A673 (cell line): ENCODE data around the gene TFAP2A. TPM values are rescaled to one million over a fixed set of nuclear protein-coding genes. Genes with fewer than 3 reads are reported as not detected.

Source experiments
- BruUV-seq: library from RNA; stranded (reverse); fragments of 400-500 nt; replicated peaks from 2 replicates; lab custom pipeline; 2021; lab: Mats Ljungman, UMichigan
- CTCF ChIA-PET: fragments of 300-600 bp; sonication (Branson Sonifier 250); formaldehyde crosslinking; loops from one replicate; lab custom pipeline; 2022; ENCODE audit warnings: antibody characterized with exemption; lab: Charles Lee
- POLR2A ChIA-PET: fragments of 300-600 bp; sonication (Branson Sonifier 250); formaldehyde crosslinking; loops from one replicate; lab custom pipeline; 2022; ENCODE audit warnings: antibody characterized with exemption; ENCODE audit not compliant: low non-redundant PET; lab: Charles Lee
- DNase-seq: peaks from one replicate; pipeline ENCODE4 v3.0.0-alpha.2; 2015; ENCODE audit warnings: low spot score
- H3K27ac ChIP-seq: fragments of 200-600 bp; sonication (generic); 2 replicates; pipeline ENCODE4 v1.5.1; 2016; ENCODE audit warnings: mixed run types, low read depth, mild to moderate bottlenecking, mixed read lengths, antibody characterized with exemption, low read length; ENCODE audit not compliant: poor library complexity, severe bottlenecking
- H3K27me3 ChIP-seq: fragments of 200-600 bp; sonication (generic); replicated peaks from 2 replicates; pipeline ENCODE4 v1.6.1; 2017; ENCODE audit warnings: mixed run types, low read depth, mild to moderate bottlenecking, mixed read lengths, antibody characterized with exemption, low read length; ENCODE audit not compliant: insufficient read depth, poor library complexity
- H3K36me3 ChIP-seq: fragments of 200-600 bp; sonication (generic); 2 replicates; pipeline ENCODE4 v1.6.1; 2016; ENCODE audit warnings: mixed run types, mild to moderate bottlenecking, mixed read lengths, antibody characterized with exemption, low read length; ENCODE audit not compliant: insufficient read depth, poor library complexity, severe bottlenecking
- H3K4me1 ChIP-seq: fragments of 200-600 bp; sonication (generic); 2 replicates; pipeline ENCODE4 v1.6.1; 2017; ENCODE audit warnings: mixed run types, mild to moderate bottlenecking, mixed read lengths, antibody characterized with exemption, low read length; ENCODE audit not compliant: insufficient read depth, poor library complexity, severe bottlenecking
- H3K4me3 ChIP-seq: fragments of 200-600 bp; sonication (generic); 2 replicates; pipeline ENCODE4 v1.5.1; 2016; ENCODE audit warnings: low read depth, mixed run types, mild to moderate bottlenecking, mixed read lengths, low read length; ENCODE audit not compliant: poor library complexity, severe bottlenecking
- H3K9me3 ChIP-seq: fragments of 200-600 bp; sonication (generic); 2 replicates; pipeline ENCODE4 v1.6.1; 2016; ENCODE audit warnings: mixed run types, low read depth, mild to moderate bottlenecking, mixed read lengths, antibody characterized with exemption, low read length; ENCODE audit not compliant: poor library complexity, severe bottlenecking
- CTCF ChIP-seq: fragments of 300-800, 200-600 bp; sonication (generic); conservative IDR thresholded peaks from 2 replicates; pipeline ENCODE4 v1.5.1; 2017; ENCODE audit warnings: low read depth, mild to moderate bottlenecking, antibody characterized with exemption, low read length, moderate library complexity, mixed read lengths
- EZH2 ChIP-seq: fragments of 200-600 bp; sonication (generic); IDR thresholded peaks from 2 replicates; pipeline ENCODE4 v1.6.1; 2017; ENCODE audit warnings: borderline replicate concordance, low read depth, mild to moderate bottlenecking, mixed read lengths, antibody characterized with exemption, low read length; ENCODE audit not compliant: poor library complexity, severe bottlenecking
- intact Hi-C: fragments of 100-400 bp; cut with micrococcal nuclease; formaldehyde crosslinking; loops from one replicate; pipeline ENCODE4 v1.10.0; 2022; ENCODE audit not compliant: unreplicated experiment
- total RNA-seq: library from RNA; stranded (reverse); gene quantifications from 2 replicates; pipeline ENCODE4 v1.2.3, GENCODE V29; 2021

Gene TFAP2A
- total RNA-seq, 1 experiment from 2014 or later = 19.3 TPM

DNA sequence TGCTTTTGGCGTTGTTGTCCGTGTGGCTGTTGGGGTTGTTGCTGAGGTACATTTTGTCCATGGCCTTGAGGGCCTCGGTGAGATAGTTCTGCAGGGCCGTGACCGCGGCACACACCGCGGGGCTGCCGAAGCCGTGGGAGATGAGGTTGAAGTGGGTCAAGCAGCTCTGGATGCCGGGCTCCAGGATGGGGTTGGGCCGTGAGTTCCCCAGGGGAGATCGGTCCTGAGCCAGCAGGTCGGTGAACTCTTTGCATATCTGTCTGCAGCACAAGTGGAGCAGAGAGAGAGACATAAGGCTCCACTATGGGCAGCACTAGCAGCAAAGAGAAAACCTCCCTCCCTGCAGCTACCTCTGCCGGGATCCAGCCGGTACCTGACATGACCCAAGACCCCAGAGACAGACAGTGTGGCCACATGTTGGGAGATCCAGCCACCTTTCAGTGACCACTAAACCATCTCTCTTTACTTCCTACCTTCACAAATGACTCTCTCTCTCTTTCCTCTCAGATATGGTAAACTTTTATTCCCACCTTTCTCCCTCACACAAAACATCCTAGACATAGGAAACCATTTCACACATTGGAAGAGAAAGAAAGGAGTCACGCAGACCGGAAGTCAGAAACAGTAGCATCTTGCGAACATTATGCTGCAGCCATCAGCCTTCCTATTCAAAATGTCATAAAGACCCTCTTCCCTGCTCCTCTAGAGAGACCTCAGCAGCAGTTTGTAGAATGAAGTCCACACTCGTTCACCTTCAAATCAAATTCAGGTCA is 16.2 kb downstream of the TFAP2A start:
- ChIA-PET CTCF (no interaction called here), POLR2A (no interaction called here)
- Histone ChIP-seq H3K27me3 (no peaks in the 10 kb centered on the region), H3K4me1 (peaks cover 57% of the 10 kb centered on the region), H3K27ac (no peak overlapping the region), H3K9me3 (no peaks in the 10 kb centered on the region), H3K36me3 (peaks cover 4% of the 10 kb centered on the region), H3K4me3 (no peak overlapping the region)
- TF ChIP-seq EZH2 (no peak), CTCF (no peak)
- BruUV-seq = no TSS peak
- no peak for DNase-seq
- intact Hi-C loops = no loop called here

GRCh38 chr6:10397756-10398445 is 17.0 kb downstream of the TFAP2A start:
- BruUV-seq = no TSS peak
- ChIA-PET CTCF (no interaction called here), POLR2A (no interaction called here)
- Histone ChIP-seq H3K27ac (no peak overlapping the region), H3K27me3 (no peaks in the 10 kb centered on the region), H3K4me3 (no peak overlapping the region), H3K4me1 (peaks cover 50% of the 10 kb centered on the region), H3K36me3 (peaks cover 4% of the 10 kb centered on the region), H3K9me3 (no peaks in the 10 kb centered on the region)
- DNase-seq = no peak
- intact Hi-C loops = no loop called here
- TF ChIP-seq EZH2 (no peak), CTCF (no peak)

DNA sequence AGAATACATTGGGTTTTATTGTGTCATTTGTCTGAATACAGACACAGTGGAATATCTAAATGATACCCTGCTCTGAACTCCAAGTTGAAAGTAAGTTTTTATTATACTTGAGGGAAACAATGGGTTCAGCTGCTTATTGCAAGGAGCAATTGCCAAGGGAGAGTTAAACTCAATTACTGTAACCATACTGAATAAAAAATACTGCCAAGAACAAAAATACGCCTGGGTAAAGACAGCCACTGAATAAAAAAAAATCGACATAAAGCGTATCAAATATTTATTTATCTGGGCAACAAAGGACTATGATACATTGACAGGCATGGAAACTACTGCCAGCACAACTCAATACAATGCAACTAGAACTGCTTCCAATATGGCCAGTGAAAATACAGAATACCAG is 18.1 kb downstream of the TFAP2A start:
- Histone ChIP-seq H3K27me3 (no peaks in the 10 kb centered on the region), H3K4me3 (no peak overlapping the region), H3K9me3 (no peaks in the 10 kb centered on the region), H3K36me3 (peaks cover 4% of the 10 kb centered on the region), H3K4me1 (peaks cover 39% of the 10 kb centered on the region), H3K27ac (no peak overlapping the region)
- intact Hi-C loops = no loop called here
- DNase-seq = no peak
- no peak for TF ChIP-seq CTCF
- TF ChIP-seq EZH2 = no peak
- ChIA-PET CTCF (no interaction called here), POLR2A (no interaction called here)
- BruUV-seq = no TSS peak
